Measurements from ENCODE around the gene MAPT.
A peak's percentile ranks its signal among the peaks of the same experiment; 100 is the strongest.

The MAPT gene

GRCh38 chr17:45895969-45896785, 1.8 kb downstream of the MAPT start:
- no peak overlapping the region for H3K4me3 ChIP-seq (ENCODE audit: low read depth, low read length)
- TF ChIP-seq, protein P1, sequence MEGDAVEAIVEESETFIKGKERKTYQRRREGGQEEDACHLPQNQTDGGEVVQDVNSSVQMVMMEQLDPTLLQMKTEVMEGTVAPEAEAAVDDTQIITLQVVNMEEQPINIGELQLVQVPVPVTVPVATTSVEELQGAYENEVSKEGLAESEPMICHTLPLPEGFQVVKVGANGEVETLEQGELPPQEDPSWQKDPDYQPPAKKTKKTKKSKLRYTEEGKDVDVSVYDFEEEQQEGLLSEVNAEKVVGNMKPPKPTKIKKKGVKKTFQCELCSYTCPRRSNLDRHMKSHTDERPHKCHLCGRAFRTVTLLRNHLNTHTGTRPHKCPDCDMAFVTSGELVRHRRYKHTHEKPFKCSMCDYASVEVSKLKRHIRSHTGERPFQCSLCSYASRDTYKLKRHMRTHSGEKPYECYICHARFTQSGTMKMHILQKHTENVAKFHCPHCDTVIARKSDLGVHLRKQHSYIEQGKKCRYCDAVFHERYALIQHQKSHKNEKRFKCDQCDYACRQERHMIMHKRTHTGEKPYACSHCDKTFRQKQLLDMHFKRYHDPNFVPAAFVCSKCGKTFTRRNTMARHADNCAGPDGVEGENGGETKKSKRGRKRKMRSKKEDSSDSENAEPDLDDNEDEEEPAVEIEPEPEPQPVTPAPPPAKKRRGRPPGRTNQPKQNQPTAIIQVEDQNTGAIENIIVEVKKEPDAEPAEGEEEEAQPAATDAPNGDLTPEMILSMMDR (IDR thresholded peaks at IDR 0.05; ENCODE audit: low read depth, low read length): no peak
- DNase-seq (ENCODE audit: low read depth, low spot score): peak; percentile 19
- in situ Hi-C loops (cut with HindIII; ENCODE audit: low sequenced_read_pairs): no loop called here

DNA sequence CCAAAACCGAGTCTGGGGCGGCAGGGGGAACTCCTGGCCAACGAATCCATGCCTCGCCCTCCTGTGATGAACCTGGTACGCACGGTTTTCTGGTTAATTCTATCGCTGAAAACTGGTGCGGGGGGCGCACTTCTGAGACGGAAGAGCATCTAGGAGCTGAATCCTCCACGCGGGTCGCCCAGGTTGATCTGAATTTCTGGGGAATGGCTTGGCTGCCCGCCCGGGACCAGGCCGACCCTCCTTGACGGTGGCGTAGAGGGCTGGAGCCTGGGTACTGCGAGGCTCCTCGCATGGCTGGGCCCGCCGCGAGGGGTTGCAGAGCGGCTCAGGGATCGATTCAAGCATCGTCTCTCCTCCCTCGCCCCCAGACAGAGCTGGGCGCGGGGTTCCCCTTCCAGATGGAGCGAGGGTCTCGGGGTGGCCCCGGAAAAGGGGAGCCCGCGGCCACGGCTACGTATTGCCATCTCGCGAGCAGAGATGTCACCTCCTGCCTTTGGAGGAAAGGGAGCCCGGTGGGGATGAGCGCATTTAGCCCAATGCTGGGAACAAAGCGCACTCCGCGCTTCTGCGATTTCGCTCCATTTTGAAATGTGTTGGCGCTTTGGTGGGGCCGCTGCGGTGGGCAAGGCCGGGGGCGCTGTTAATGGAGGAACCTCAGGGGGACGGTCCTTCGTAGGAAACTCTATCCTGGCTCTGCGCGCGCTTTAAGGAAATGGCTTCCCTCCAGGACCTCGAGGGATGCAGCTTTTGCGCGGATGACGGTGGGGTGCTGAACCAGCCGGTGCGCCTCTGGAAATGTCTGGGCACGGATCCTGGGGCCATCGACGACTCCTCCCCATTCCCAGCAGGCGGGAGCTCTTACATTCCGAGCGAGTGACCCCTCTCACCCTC, 2.7 kb downstream of the MAPT start:
- peak; percentile 0 for DNase-seq (ENCODE audit: low read depth, low spot score)
- in situ Hi-C loops (cut with HindIII; ENCODE audit: low sequenced_read_pairs): no loop called here
- TF ChIP-seq, protein P1 (IDR thresholded peaks at IDR 0.05; ENCODE audit: low read depth, low read length): no peak
- H3K4me3 ChIP-seq (ENCODE audit: low read depth, low read length): no peak overlapping the region

GRCh38 chr17:45900136-45900535, 5.8 kb downstream of the MAPT start:
- TF ChIP-seq, protein P1 (IDR thresholded peaks at IDR 0.05; ENCODE audit: low read depth, low read length): no peak
- in situ Hi-C loops (cut with HindIII; ENCODE audit: low sequenced_read_pairs): no loop called here
- no peak for DNase-seq (ENCODE audit: low read depth, low spot score)

GRCh38 chr17:45900723-45901415, 6.5 kb downstream of the MAPT start:
- in situ Hi-C loops (cut with HindIII; ENCODE audit: low sequenced_read_pairs): no loop called here
- TF ChIP-seq, protein P1 (IDR thresholded peaks at IDR 0.05; ENCODE audit: low read depth, low read length): no peak
- no peak overlapping the region for H3K4me3 ChIP-seq (ENCODE audit: low read depth, low read length)

More at GRCh38 chr17:45900136-45900535, 5.8 kb downstream of the MAPT start:
- no peak overlapping the region for H3K4me3 ChIP-seq (ENCODE audit: low read depth, low read length)

DNA sequence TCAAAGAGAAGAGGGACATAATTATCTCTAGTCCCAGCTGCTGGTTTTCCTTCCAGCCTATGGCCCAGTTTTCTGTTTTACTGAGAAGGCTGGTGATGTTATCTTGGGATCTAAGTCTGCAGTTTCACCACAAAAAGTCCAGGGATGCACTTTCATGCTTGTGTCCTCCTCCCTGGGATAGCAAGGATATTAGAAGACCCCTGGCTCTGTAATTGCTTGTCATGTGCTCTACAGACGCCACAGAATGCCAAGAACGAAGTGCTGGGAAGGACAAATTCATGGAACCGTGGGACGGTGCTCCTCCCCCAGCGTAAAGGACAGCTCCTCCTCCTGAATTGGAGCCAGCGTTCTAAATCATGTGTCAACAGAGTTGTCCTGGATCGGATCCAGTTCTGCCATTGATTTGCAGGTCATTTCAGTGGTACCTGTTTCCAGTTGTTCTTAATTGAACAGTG, 8.6 kb downstream of the MAPT start:
- TF ChIP-seq, protein P1 (IDR thresholded peaks at IDR 0.05; ENCODE audit: low read depth, low read length): no peak
- in situ Hi-C loops (cut with HindIII; ENCODE audit: low sequenced_read_pairs): no loop called here
- DNase-seq (ENCODE audit: low read depth, low spot score): no peak
- no peak overlapping the region for H3K4me3 ChIP-seq (ENCODE audit: low read depth, low read length)

More at GRCh38 chr17:45900723-45901415, 6.5 kb downstream of the MAPT start:
- no peak for DNase-seq (ENCODE audit: low read depth, low spot score)

DNA sequence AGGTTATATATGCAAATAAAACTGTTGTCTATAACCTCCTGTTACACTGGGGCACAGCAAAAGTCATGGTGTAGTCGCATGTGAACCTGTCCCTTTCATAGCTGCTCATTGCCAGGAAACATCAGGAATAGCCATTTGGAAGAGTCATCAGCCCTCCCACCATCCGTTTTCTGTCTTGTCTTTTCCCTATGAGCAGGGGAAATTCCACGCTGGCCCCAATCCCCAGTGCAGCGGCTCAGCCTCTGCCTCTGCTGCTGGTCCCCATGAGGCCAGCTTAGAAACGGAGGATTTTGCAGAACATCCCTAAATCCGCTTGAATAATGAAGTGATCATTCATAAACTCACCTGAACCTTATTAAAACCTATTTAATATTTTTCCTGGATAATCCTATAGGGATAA, 10.5 kb downstream of the MAPT start:
- in situ Hi-C loops (cut with HindIII; ENCODE audit: low sequenced_read_pairs): no loop called here
- TF ChIP-seq, protein P1 (IDR thresholded peaks at IDR 0.05; ENCODE audit: low read depth, low read length): no peak

More for the DNA sequence above, 10.5 kb downstream of the MAPT start:
- no peak for DNase-seq (ENCODE audit: low read depth, low spot score)
- no peak overlapping the region for H3K4me3 ChIP-seq (ENCODE audit: low read depth, low read length)
